ENCODE results near the gene KCNT1.

Gene KCNT1

DNA sequence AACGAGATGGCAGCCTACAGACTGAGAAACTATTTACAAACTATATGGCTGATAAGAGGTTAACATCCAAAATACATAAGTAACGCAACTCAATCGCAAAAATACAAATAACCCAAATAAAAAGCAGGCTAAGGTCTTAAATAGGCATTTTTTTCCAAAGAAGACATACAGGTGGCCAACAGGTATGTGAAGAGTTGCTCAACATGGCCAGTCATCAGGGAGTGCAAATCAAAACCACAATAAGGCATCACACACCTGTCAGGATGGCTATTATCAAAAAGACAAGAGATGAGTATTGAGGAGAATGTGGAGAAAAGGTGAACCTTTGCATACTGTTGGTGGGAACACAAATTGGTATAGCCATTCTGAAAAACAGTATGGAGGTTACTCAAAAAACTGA, 131.9 kb downstream of the KCNT1 start:
- H3K4me1 ChIP-seq: peaks cover 25% of the 10 kb centered on the region
- peaks cover 7% of the 10 kb centered on the region for H3K9me3 ChIP-seq
- H3K4me3 ChIP-seq: no peak overlapping the region
- peaks cover 65% of the 10 kb centered on the region for H3K36me3 ChIP-seq
- H4K20me1 ChIP-seq: peaks cover 86% of the 10 kb centered on the region
- H3K27ac ChIP-seq: no peak overlapping the region
- no peak overlapping the region for H3K9ac ChIP-seq
- H3K4me2 ChIP-seq: no peak overlapping the region
- H3K27me3 ChIP-seq: no peaks in the 10 kb centered on the region
- TF ChIP-seq Cebpa-rat (IDR thresholded peaks at IDR 0.05): no peak

DNA sequence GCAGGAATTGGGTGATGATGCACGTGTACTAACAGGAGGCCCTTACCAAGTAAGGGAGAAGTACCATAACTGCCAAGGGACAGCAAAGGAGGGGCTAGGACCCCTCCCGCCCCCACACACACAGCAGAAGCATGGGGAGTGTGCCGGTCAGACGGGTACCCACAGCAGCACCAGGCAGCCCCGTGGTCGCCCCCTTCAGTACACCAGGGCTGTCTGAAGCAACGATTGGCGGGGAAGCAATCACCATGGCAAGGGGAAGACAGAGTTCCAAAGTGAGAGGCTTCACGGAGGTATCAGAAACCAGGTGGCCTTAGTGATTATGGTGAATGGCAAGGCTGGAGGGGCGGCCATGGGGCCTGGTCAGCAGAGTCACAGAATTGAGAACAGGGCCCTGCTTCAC, 133.1 kb downstream of the KCNT1 start:
- no peak overlapping the region for H3K9ac ChIP-seq
- H3K27ac ChIP-seq: no peak overlapping the region
- H3K36me3 ChIP-seq: peaks cover 67% of the 10 kb centered on the region
- peaks cover 21% of the 10 kb centered on the region for H3K4me1 ChIP-seq
- H3K4me2 ChIP-seq: no peak overlapping the region
- H4K20me1 ChIP-seq: peaks cover 94% of the 10 kb centered on the region
- no peaks in the 10 kb centered on the region for H3K27me3 ChIP-seq
- peaks cover 8% of the 10 kb centered on the region; the same call in 1 of the 2 replicates for H3K9me3 ChIP-seq
- no peak overlapping the region for H3K4me3 ChIP-seq
- no peak for TF ChIP-seq Cebpa-rat (IDR thresholded peaks at IDR 0.05)

- H3K4me1 ChIP-seq: no peaks in the 10 kb centered on the region
- no peak overlapping the region for H3K9ac ChIP-seq
- no peak overlapping the region for H3K4me3 ChIP-seq
- no peak for TF ChIP-seq Cebpa-rat (IDR thresholded peaks at IDR 0.05)
- H4K20me1 ChIP-seq: peaks cover 78% of the 10 kb centered on the region
- H3K36me3 ChIP-seq: peaks cover 94% of the 10 kb centered on the region
- H3K4me2 ChIP-seq: no peak overlapping the region
- H3K9me3 ChIP-seq: peaks cover 33% of the 10 kb centered on the region
- no peak overlapping the region for H3K27ac ChIP-seq
- no peaks in the 10 kb centered on the region for H3K27me3 ChIP-seq
These were observed 137.5 kb downstream of the KCNT1 start for GRCh38 chr9:135839516-135839915.

- no peak overlapping the region for H3K4me3 ChIP-seq
- no peak for TF ChIP-seq Cebpa-rat (IDR thresholded peaks at IDR 0.05)
- H3K27ac ChIP-seq: no peak overlapping the region
- H3K4me1 ChIP-seq: no peaks in the 10 kb centered on the region
- H3K27me3 ChIP-seq: no peaks in the 10 kb centered on the region
- H3K9me3 ChIP-seq: peaks cover 39% of the 10 kb centered on the region
- H3K9ac ChIP-seq: no peak overlapping the region
- peaks cover 73% of the 10 kb centered on the region for H4K20me1 ChIP-seq
- peaks cover 94% of the 10 kb centered on the region for H3K36me3 ChIP-seq
- H3K4me2 ChIP-seq: no peak overlapping the region
These were observed 138.1 kb downstream of the KCNT1 start for GRCh38 chr9:135840107-135840506.

- H3K9ac ChIP-seq: no peak overlapping the region
- TF ChIP-seq Cebpa-rat (IDR thresholded peaks at IDR 0.05): no peak
- no peak overlapping the region for H3K4me3 ChIP-seq
- no peaks in the 10 kb centered on the region for H3K27me3 ChIP-seq
- no peaks in the 10 kb centered on the region for H3K4me1 ChIP-seq
- no peak overlapping the region for H3K27ac ChIP-seq
- peaks cover 68% of the 10 kb centered on the region for H4K20me1 ChIP-seq
- H3K9me3 ChIP-seq: peaks cover 43% of the 10 kb centered on the region
- no peak overlapping the region for H3K4me2 ChIP-seq
- H3K36me3 ChIP-seq: peaks cover 94% of the 10 kb centered on the region
These were observed 138.6 kb downstream of the KCNT1 start for GRCh38 chr9:135840539-135840938.

Measured in BLaER1 (cell line).